ENCODE measurements around the gene TBX4. TPM values are rescaled to one million over a fixed set of nuclear protein-coding genes. Genes with fewer than 3 reads are reported as not detected.

Gene TBX4
- total and polyA plus RNA-seq, 2 of the 13 experiments (the other 11 are each of a cell fraction or from before 2014, with no cell fraction given), result 0.11 to 1.1 TPM

DNA sequence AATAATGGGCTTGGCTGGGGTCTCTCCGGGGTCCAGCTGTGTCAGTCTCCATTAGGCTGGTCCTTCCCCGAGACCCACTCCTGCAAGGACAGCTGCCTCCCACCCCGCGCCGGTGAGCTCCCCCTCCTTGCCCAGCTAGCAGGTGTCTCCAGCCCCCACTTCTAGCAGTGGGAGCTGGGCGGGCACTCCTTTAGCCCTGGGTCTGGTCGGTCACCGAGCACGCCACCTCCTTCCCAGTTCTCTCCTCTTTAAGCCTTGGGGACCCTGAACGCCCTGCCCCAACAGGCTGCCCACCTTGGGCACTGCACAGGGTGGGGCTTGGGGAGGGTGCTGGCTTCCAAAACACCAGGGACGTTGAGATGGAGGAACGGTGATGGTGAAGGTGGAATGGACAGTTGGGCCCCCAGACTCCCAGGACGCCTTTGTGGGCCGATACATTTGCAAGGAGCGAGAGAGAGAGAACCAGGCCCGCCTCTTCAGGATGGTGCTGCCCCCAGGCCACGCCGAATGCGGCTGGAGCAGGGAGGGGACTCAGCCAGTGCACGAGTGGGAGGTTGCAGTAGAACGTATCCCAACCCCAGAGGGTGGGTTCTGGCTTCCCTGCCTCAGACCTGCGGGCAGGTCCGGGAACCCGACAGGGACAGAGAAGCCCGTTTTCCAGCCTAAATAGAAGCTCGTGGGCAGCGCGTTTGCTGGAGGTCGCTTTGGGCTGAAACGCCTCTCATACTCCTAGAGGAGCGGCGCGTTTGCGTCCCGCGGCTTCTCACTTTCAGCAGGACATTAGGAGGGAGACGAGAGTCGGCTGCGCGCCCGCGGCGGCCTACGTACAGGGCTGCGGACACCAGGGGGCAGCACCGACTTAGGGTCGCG is 41.8 kb upstream of the TBX4 start (continued):
- TF ChIP-seq, protein P1, sequence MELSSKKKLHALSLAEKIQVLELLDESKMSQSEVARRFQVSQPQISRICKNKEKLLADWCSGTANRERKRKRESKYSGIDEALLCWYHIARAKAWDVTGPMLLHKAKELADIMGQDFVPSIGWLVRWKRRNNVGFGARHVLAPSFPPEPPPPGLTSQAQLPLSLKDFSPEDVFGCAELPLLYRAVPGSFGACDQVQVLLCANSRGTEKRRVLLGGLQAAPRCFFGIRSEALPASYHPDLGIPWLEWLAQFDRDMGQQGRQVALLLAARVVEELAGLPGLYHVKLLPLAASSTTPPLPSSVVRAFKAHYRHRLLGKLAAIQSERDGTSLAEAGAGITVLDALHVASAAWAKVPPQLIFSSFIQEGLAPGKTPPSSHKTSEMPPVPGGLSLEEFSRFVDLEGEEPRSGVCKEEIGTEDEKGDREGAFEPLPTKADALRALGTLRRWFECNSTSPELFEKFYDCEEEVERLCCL (CRISPR knock-in tag; IDR thresholded peaks at IDR 0.05; ENCODE audit: borderline replicate concordance), result no peak
- TF ChIP-seq, protein P2, sequence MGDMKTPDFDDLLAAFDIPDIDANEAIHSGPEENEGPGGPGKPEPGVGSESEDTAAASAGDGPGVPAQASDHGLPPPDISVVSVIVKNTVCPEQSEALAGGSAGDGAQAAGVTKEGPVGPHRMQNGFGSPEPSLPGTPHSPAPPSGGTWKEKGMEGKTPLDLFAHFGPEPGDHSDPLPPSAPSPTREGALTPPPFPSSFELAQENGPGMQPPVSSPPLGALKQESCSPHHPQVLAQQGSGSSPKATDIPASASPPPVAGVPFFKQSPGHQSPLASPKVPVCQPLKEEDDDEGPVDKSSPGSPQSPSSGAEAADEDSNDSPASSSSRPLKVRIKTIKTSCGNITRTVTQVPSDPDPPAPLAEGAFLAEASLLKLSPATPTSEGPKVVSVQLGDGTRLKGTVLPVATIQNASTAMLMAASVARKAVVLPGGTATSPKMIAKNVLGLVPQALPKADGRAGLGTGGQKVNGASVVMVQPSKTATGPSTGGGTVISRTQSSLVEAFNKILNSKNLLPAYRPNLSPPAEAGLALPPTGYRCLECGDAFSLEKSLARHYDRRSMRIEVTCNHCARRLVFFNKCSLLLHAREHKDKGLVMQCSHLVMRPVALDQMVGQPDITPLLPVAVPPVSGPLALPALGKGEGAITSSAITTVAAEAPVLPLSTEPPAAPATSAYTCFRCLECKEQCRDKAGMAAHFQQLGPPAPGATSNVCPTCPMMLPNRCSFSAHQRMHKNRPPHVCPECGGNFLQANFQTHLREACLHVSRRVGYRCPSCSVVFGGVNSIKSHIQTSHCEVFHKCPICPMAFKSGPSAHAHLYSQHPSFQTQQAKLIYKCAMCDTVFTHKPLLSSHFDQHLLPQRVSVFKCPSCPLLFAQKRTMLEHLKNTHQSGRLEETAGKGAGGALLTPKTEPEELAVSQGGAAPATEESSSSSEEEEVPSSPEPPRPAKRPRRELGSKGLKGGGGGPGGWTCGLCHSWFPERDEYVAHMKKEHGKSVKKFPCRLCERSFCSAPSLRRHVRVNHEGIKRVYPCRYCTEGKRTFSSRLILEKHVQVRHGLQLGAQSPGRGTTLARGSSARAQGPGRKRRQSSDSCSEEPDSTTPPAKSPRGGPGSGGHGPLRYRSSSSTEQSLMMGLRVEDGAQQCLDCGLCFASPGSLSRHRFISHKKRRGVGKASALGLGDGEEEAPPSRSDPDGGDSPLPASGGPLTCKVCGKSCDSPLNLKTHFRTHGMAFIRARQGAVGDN (CRISPR knock-in tag; IDR thresholded peaks at IDR 0.05), result 0 out of 2 replicates have a peak, but pooled peaks have one; percentile 5
- TF ChIP-seq, protein P3, sequence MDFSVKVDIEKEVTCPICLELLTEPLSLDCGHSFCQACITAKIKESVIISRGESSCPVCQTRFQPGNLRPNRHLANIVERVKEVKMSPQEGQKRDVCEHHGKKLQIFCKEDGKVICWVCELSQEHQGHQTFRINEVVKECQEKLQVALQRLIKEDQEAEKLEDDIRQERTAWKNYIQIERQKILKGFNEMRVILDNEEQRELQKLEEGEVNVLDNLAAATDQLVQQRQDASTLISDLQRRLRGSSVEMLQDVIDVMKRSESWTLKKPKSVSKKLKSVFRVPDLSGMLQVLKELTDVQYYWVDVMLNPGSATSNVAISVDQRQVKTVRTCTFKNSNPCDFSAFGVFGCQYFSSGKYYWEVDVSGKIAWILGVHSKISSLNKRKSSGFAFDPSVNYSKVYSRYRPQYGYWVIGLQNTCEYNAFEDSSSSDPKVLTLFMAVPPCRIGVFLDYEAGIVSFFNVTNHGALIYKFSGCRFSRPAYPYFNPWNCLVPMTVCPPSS (IDR thresholded peaks at IDR 0.05), result no peak
- TF ChIP-seq SNRNP70 (IDR thresholded peaks at IDR 0.05; ENCODE audit: low read depth, low read length), result no peak
- TF ChIP-seq, protein P4, sequence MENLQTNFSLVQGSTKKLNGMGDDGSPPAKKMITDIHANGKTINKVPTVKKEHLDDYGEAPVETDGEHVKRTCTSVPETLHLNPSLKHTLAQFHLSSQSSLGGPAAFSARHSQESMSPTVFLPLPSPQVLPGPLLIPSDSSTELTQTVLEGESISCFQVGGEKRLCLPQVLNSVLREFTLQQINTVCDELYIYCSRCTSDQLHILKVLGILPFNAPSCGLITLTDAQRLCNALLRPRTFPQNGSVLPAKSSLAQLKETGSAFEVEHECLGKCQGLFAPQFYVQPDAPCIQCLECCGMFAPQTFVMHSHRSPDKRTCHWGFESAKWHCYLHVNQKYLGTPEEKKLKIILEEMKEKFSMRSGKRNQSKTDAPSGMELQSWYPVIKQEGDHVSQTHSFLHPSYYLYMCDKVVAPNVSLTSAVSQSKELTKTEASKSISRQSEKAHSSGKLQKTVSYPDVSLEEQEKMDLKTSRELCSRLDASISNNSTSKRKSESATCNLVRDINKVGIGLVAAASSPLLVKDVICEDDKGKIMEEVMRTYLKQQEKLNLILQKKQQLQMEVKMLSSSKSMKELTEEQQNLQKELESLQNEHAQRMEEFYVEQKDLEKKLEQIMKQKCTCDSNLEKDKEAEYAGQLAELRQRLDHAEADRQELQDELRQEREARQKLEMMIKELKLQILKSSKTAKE (CRISPR knock-in tag; IDR thresholded peaks at IDR 0.05; ENCODE audit: borderline replicate concordance), result no peak
- no peak for TF ChIP-seq ZNF562 (CRISPR knock-in tag; IDR thresholded peaks at IDR 0.05; ENCODE audit: borderline replicate concordance)
- TF ChIP-seq PLRG1 (conservative IDR thresholded peaks at IDR 0.05), result no peak
- TF ChIP-seq, protein P5, sequence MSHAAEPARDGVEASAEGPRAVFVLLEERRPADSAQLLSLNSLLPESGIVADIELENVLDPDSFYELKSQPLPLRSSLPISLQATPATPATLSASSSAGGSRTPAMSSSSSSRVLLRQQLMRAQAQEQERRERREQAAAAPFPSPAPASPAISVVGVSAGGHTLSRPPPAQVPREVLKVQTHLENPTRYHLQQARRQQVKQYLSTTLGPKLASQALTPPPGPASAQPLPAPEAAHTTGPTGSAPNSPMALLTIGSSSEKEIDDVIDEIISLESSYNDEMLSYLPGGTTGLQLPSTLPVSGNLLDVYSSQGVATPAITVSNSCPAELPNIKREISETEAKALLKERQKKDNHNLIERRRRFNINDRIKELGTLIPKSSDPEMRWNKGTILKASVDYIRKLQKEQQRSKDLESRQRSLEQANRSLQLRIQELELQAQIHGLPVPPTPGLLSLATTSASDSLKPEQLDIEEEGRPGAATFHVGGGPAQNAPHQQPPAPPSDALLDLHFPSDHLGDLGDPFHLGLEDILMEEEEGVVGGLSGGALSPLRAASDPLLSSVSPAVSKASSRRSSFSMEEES (CRISPR knock-in tag; IDR thresholded peaks at IDR 0.05), result no peak
- TF ChIP-seq U2AF1 (optimal IDR thresholded peaks at IDR 0.05; ENCODE audit: low read depth, low read length), result no peak
- no peak for TF ChIP-seq ZNF703 (CRISPR knock-in tag; IDR thresholded peaks at IDR 0.05; ENCODE audit: borderline replicate concordance)
- no peak for TF ChIP-seq ZNF143 (CRISPR knock-in tag; IDR thresholded peaks at IDR 0.05)
- TF ChIP-seq, protein P6, sequence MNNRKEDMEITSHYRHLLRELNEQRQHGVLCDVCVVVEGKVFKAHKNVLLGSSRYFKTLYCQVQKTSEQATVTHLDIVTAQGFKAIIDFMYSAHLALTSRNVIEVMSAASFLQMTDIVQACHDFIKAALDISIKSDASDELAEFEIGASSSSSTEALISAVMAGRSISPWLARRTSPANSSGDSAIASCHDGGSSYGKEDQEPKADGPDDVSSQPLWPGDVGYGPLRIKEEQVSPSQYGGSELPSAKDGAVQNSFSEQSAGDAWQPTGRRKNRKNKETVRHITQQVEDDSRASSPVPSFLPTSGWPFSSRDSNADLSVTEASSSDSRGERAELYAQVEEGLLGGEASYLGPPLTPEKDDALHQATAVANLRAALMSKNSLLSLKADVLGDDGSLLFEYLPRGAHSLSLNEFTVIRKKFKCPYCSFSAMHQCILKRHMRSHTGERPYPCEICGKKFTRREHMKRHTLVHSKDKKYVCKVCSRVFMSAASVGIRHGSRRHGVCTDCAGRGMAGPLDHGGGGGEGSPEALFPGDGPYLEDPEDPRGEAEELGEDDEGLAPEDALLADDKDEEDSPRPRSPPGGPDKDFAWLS (CRISPR knock-in tag; IDR thresholded peaks at IDR 0.05; ENCODE audit: borderline replicate concordance), result no peak
- no peak for TF ChIP-seq MBNL3 (CRISPR knock-in tag; conservative IDR thresholded peaks at IDR 0.05)
- no peak for TF ChIP-seq GZF1 (CRISPR knock-in tag; IDR thresholded peaks at IDR 0.05)
- TF ChIP-seq GPN1 (CRISPR knock-in tag; IDR thresholded peaks at IDR 0.05; ENCODE audit: borderline replicate concordance), result no peak
- no peak for TF ChIP-seq SP5 (CRISPR knock-in tag; IDR thresholded peaks at IDR 0.05; ENCODE audit: borderline replicate concordance, low read depth)

All from HepG2 (cell line).